Activated T-cell treated with anti-CD3 and anti-CD28 coated beads, Interleukin-2, amount 50 U/mL, for 24 hours (primary cell): ENCODE data around the gene KRTAP29-1.

ENCODE experiments used
- DNase-seq: peaks from one replicate; pipeline ENCODE4 v3.0.0-alpha.2; 2020
- H3K27ac Mint-ChIP-seq: 2 replicates; pipeline ENCODE4 v1.8.0; 2020; ENCODE audit warnings: mild to moderate bottlenecking, mixed read lengths
- H3K27me3 Mint-ChIP-seq: 2 replicates; pipeline ENCODE4 v1.8.0; 2020; ENCODE audit warnings: mixed read lengths
- H3K36me3 Mint-ChIP-seq: 2 replicates; pipeline ENCODE4 v1.8.0; 2020; ENCODE audit warnings: low read depth, mixed read lengths
- H3K4me1 Mint-ChIP-seq: 2 replicates; pipeline ENCODE4 v1.8.0; 2020; ENCODE audit warnings: low read depth, mixed read lengths
- H3K4me3 Mint-ChIP-seq: 2 replicates; pipeline ENCODE4 v1.8.0; 2020; ENCODE audit warnings: mild to moderate bottlenecking, moderate library complexity, mixed read lengths
- H3K9me3 Mint-ChIP-seq: 2 replicates; pipeline ENCODE4 v1.8.0; 2020; ENCODE audit warnings: mixed read lengths

Gene KRTAP29-1

DNA sequence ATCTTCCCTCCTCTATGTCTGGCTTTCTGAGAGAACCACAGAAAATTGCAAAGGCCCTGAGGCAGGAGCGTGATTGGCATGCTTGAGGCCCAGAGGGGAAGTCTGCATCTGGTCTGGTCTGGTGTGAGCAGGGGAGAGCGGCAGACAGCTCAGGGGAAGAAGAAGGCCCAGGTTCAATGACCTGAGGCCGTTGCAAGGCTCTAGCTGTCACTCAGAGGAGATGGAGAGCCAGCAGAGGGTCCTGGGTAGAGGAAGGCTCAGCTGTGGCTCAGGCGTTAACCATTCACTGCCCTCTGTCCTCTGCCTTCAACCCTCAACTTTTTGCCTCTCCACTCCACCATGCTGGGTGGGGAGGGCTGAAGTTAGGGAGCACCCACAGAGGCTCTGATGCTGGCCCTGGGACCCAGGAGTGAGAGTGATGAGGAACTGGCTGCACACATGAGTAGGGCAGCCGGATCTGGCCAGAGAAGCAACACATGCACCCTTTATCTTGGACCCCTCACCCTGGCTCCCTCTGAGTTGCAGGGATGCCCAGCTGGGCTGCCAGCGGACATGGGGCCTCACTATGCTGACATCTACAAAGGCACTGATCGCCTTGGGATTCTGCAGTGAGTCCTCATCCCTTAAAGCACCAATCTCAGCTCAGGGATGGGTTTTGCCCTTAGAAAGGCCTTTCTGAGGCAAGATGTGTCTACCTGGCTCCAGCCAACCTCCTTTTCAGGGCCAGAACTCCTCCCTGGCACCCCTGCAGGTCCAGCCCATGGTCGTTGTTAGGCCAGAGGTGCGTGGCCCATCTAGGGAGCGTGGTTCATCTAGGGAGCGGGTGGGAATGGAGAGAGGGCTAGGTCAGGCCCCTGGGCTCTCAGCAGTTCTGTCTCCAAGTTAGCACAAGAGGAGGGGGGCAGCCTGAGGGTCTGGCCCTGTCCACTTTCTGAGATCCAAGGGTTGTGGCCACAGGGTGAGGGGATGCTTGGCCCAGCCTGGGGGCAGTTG is 20.5 kb upstream of the KRTAP29-1 start:
- Mint-ChIP-seq H3K4me3 (no peak overlapping the region), H3K27ac (no peak overlapping the region), H3K4me1 (peaks cover 29% of the 10 kb centered on the region), H3K27me3 (no peaks in the 10 kb centered on the region), H3K36me3 (no peaks in the 10 kb centered on the region), H3K9me3 (peaks cover 15% of the 10 kb centered on the region)
- DNase-seq: no peak

DNA sequence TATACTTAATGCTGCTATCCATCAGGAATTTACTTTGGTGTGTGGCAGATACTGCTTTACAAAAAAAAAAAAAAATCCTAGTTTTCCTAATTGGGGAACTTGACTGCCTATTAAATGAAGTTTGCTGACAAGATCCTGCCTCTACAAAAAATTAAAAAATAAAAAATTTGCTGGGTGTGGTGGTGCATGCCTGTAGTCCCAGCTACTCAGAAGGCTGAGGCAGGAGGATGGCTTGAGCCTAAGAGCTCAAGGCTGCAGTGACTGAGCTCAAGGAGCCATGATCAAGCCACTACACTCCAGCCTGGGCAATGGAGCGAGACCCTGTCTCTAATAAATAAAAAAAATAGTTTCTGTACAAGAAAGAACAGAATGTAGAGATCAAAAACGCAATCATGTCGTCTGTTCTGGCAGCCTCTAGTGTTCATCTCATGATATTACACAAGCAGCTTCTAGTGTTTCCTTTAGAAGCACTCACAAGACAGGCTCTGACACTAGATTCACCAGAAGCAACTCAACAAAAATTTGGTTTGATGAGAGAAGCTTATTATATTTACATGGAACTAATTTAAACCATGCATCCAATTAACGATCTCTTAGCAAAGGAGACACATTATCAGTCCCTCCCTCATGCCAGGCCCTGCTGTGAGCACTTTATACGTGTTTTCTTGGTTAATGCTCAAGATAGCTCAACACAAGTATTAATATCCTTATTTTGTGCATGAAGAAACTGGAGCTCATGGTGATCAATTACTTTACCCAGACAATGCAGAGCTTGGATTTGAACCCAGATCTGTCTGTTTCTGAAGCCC is 19.6 kb upstream of the KRTAP29-1 start:
- H3K36me3 Mint-ChIP-seq: no peaks in the 10 kb centered on the region
- no peaks in the 10 kb centered on the region for H3K27me3 Mint-ChIP-seq
- H3K27ac Mint-ChIP-seq: no peak overlapping the region
- H3K4me3 Mint-ChIP-seq: no peak overlapping the region
- DNase-seq: no peak
- peaks cover 26% of the 10 kb centered on the region for H3K4me1 Mint-ChIP-seq
- peaks cover 15% of the 10 kb centered on the region for H3K9me3 Mint-ChIP-seq

DNA sequence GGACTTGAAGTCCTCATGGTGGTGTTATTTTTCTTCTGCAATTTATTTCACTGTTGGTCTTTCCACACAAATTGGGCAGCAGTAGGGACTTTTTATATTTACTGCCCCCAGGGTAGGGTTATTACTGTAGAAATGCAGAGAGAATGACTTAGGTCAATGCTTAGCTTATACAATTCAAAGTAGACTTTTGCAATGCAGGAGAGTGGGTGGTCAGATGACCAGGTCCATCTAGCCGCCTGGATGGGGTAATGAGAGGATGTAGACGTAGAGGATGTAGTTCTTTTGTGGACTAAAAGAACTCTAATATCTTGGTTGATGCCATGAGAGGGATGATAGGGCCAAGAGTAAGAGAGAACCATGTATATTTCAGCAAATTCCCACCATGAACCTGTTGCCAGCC is 15.6 kb upstream of the KRTAP29-1 start:
- no peak overlapping the region for H3K4me3 Mint-ChIP-seq
- H3K4me1 Mint-ChIP-seq: peaks cover 7% of the 10 kb centered on the region
- no peak overlapping the region for H3K27ac Mint-ChIP-seq
- H3K27me3 Mint-ChIP-seq: no peaks in the 10 kb centered on the region
- no peaks in the 10 kb centered on the region for H3K36me3 Mint-ChIP-seq
- DNase-seq: no peak
- H3K9me3 Mint-ChIP-seq: peaks cover 15% of the 10 kb centered on the region

DNA sequence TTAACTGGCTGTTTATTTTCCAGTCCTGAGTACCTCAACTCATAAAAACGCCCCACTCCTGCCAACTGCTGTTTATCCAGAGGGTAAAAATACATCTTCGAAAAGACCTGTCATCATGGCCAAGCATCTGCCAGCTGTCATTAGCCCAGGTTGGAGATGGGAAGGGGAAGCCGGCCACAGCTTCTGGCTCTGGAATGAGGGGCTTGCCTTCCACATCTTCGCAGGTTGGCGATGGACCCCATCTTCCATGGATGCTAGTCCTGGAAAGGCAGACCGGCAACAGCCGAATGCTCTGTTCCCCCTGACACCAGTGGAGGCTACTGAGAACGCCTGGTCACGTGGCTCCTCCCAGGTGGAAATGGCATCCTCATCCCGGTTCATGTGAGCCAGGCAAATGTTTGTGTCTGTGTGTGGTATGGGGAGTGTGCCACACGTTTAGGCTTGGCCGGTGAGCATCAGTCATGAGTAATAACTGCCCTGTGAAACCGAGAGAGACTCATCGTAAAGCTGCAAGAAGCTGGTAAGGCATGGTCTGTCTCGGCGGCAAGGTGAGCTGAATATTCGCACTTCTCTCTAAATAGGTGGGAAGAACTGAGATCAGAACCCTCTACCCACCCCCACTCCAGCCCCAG is 13.3 kb upstream of the KRTAP29-1 start:
- no peaks in the 10 kb centered on the region for H3K36me3 Mint-ChIP-seq

DNA sequence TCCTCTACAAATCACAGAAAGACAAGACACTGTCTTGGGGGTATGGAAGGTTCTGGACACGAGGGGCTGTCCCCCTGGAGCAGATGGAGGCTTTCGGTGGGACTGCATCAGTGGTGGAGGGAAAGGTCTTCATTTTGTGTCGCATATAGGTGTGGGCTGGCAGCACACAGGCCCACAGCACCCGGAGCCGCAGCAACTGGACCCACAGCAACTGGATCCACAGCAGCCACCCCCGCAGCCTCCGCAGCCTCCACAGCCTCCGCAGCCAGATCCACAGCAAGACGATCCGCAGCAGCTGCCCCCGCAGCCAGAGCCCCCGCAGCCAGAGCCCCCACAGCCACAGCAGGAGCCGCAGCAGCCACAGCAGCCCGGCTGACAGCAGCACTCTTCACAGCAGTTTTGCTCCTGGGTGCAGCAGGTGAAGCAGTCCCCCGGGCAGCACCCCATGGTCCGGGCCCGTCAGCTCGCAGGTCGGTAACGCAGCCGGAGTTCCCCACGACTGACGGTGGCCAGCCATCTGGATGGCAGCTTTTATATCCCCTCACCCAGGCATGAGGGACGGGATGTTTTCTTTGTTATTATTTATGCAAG is 12.6 kb upstream of the KRTAP29-1 start, which contains the start of gene KRTAP17-1:
Gene KRTAP17-1 (minus strand): TSS at position 507 of the 591 bp plus-strand sequence. CDS start 60 bp downstream, at position 447.
- DNase-seq: no peak
- Mint-ChIP-seq H3K27ac (no peak within 1 kb of the TSS), H3K4me3 (no peak within 1 kb of the TSS), H3K4me1 (peaks cover 13% of the 10 kb centered on the region), H3K36me3 (no peaks in the 10 kb centered on the region), H3K9me3 (peaks cover 13% of the 10 kb centered on the region), H3K27me3 (no peaks in the 10 kb centered on the region)

More for the DNA sequence above, 13.3 kb upstream of the KRTAP29-1 start:
- Mint-ChIP-seq H3K4me3 (no peak overlapping the region), H3K4me1 (peaks cover 7% of the 10 kb centered on the region), H3K27me3 (no peaks in the 10 kb centered on the region), H3K9me3 (peaks cover 15% of the 10 kb centered on the region), H3K27ac (no peak overlapping the region)
- DNase-seq: no peak

DNA sequence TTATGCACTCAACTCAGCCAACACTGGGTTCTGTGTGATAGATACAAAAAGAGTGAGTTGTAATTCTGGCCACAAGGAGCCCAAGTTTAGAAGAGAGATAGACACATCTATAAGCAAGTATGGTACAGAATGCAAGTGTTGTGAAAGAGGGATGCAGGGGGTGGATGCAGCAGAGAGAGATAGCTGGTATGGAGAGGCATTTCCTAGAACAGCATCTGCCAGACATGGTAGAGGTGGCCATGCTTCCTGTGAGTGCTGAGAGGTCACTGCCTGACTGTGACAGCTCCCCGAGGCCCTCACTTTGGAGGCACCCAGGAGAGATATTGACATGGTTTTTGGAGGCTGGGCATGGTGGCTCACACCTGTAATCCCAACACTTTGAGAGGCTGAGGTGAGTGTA is 8.5 kb upstream of the KRTAP29-1 start:
- Mint-ChIP-seq H3K27me3 (no peaks in the 10 kb centered on the region), H3K27ac (no peak overlapping the region), H3K9me3 (no peaks in the 10 kb centered on the region), H3K36me3 (no peaks in the 10 kb centered on the region), H3K4me3 (no peak overlapping the region), H3K4me1 (peaks cover 50% of the 10 kb centered on the region)
- no peak for DNase-seq

DNA sequence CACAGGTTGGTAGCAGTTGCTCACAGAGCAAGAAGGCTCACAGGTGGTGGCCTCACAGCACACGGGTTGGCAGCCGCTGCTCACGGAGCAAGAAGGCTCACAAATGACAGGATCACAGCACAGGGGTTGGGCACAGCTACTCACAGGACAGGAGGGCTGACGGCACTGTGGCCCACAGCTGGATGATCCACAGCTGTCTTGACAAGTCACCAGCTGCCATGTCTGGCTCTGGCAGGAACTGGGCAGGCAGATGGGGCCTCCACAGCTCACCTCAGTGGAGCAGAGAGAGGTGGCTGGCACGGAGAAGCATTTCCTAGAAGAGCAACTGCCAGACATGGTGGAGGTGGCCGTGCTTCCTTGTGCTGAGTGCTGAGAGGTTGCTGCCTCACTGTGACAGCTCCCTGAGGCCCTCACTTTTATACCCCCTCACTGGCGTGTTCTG is 6.3 kb upstream of the KRTAP29-1 start, which contains the start of gene KRTAP16-1:
Gene KRTAP16-1 (minus strand): TSS at position 392 of the 442 bp plus-strand sequence. CDS start 56 bp downstream, at position 336.
- no peak for DNase-seq
- Mint-ChIP-seq H3K36me3 (no peaks in the 10 kb centered on the region), H3K27me3 (no peaks in the 10 kb centered on the region), H3K9me3 (no peaks in the 10 kb centered on the region), H3K27ac (peak within 1 kb of the TSS; percentile 82), H3K4me1 (peaks cover 50% of the 10 kb centered on the region), H3K4me3 (peak within 1 kb of the TSS; percentile 38)

DNA sequence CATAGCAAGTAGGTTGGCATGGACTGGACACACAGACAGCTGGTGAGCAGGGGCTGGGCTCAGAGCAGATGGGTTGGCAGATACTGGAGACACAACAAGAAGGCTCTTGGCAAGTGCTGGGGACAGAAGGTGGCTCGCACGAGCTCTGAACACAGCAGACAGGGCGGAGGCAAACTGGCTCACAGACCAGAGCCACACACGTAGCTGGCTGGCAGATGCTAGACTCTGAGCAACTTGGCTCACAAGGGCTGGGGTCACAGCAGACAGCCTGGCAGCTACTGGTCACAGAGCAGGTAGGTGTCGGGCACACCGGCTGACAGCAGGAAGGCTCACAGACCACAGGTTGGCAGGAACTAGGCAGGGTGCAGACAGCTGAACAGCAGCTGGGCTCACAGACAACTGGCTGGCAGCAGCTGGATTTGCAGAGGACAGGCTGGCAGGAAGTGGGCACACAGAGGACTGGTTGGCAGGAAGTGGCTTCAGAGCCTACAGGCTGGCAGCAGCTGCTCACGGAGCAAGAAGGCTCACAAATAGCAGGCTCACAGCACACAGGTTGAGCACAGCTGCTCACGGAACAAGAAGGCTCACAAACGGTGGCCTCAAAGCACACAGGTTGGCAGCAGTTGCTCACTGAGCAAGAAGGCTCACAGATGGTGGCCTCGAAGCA is 5.7 kb upstream of the KRTAP29-1 start:
- H3K9me3 Mint-ChIP-seq: no peaks in the 10 kb centered on the region
- H3K4me3 Mint-ChIP-seq: peak overlapping the region; percentile 38
- no peaks in the 10 kb centered on the region for H3K27me3 Mint-ChIP-seq
- H3K4me1 Mint-ChIP-seq: peaks cover 50% of the 10 kb centered on the region
- no peaks in the 10 kb centered on the region for H3K36me3 Mint-ChIP-seq
- H3K27ac Mint-ChIP-seq: peak overlapping the region; percentile 82
- peak; percentile 69 for DNase-seq

DNA sequence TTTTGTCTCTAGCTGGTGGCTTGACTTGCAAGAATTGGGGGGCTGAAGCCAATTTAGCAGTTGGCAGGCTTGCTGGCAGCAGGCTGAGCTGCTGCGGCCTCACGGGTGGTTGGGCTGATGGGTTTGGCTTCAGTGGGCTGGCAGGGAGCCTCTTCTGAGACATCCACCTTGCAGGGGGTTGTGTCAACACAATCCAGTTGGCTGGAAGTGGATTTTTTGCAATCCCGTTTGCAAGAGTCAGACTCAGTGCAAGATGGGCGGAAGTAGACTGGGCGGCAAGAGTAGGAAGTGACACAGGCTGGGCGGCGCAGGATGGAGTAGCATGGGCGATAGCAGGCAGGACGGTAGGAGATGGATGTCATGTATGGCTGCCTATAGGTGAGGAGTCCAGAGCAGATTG is 5.0 kb upstream of the KRTAP29-1 start:
- Mint-ChIP-seq H3K27me3 (no peaks in the 10 kb centered on the region), H3K4me1 (peaks cover 50% of the 10 kb centered on the region), H3K9me3 (no peaks in the 10 kb centered on the region), H3K27ac (peak overlapping the region; percentile 82), H3K36me3 (no peaks in the 10 kb centered on the region), H3K4me3 (no peak overlapping the region)
- no peak for DNase-seq

DNA sequence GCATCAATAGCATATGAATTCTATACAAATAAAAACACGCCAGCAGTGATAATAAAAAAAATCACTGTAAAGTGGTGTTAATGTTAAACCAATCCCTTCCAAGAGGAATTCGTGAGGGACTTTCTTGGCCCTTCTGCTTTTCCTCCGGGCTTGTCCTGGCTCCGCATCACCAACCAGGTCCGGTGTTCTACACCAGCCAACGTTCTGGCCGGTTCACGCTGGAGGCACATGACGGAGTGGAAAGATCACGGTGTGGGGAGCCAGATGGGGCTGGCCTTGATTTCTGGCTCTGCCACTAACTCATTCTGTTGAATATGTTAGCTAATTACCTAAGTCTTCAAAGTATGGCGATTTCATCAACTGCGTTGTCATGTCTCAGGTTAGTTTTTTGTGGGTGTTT is 1.4 kb upstream of the KRTAP29-1 start:
- H3K27ac Mint-ChIP-seq: no peak overlapping the region
- no peak overlapping the region for H3K4me3 Mint-ChIP-seq
- H3K27me3 Mint-ChIP-seq: no peaks in the 10 kb centered on the region
- peaks cover 36% of the 10 kb centered on the region for H3K4me1 Mint-ChIP-seq
- no peak for DNase-seq
- no peaks in the 10 kb centered on the region for H3K36me3 Mint-ChIP-seq
- peaks cover 13% of the 10 kb centered on the region for H3K9me3 Mint-ChIP-seq

DNA sequence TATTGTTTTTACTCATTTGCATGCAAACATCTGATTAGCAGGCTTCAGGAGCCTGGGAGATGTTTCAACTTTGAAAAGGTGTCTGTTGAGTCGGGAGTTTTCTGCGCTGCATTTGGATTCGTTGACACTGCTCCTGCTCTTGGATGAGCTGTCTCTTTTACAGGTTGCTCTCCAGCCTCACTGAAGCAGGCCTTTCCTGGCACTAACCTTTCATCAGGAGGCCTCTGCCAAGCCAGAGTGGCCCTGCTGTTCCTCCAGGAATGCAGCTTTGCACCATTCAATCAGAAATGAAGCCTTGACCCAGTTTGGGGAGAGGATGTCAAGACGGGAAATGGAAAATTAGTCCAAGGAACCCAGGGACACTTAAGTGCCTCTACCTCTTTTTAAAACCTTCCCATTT is 330 bp upstream of the KRTAP29-1 start:
- H3K4me1 Mint-ChIP-seq: peaks cover 25% of the 10 kb centered on the region
- H3K27ac Mint-ChIP-seq: no peak overlapping the region
- H3K36me3 Mint-ChIP-seq: no peaks in the 10 kb centered on the region
- H3K9me3 Mint-ChIP-seq: peaks cover 13% of the 10 kb centered on the region
- no peak for DNase-seq
- no peaks in the 10 kb centered on the region for H3K27me3 Mint-ChIP-seq
- no peak overlapping the region for H3K4me3 Mint-ChIP-seq

DNA sequence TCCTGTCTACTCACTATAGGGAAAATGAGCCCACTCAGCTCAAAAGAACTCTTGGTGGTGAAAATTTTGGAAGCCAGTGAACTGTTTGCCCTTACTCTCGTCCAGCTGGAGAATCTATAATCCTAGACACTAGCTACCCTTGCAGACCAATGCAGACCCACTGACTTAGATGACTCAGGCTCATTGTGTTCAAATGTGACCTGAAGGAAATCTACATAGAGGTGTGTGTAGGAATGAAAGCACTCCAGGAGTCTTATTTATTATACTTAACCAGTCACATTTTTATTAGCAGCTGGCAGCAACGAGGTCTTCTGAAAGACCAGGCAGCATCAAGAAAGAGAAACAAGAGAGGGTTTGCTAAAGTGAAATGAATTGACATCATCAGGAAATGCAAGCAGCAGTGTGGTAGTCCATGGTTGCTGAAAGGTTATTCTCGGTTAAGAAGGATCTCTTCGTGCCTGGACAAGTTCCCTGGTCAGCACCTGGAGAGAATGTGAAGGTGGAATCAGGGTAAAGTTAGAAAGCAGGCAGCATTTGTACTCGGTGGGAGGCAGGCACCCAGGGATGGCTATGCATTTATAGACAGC is 1.4 kb downstream of the KRTAP29-1 start:
- Mint-ChIP-seq H3K27me3 (no peaks in the 10 kb centered on the region), H3K4me1 (peaks cover 9% of the 10 kb centered on the region), H3K27ac (no peak overlapping the region), H3K4me3 (no peak overlapping the region), H3K36me3 (no peaks in the 10 kb centered on the region), H3K9me3 (peaks cover 13% of the 10 kb centered on the region)
- no peak for DNase-seq

DNA sequence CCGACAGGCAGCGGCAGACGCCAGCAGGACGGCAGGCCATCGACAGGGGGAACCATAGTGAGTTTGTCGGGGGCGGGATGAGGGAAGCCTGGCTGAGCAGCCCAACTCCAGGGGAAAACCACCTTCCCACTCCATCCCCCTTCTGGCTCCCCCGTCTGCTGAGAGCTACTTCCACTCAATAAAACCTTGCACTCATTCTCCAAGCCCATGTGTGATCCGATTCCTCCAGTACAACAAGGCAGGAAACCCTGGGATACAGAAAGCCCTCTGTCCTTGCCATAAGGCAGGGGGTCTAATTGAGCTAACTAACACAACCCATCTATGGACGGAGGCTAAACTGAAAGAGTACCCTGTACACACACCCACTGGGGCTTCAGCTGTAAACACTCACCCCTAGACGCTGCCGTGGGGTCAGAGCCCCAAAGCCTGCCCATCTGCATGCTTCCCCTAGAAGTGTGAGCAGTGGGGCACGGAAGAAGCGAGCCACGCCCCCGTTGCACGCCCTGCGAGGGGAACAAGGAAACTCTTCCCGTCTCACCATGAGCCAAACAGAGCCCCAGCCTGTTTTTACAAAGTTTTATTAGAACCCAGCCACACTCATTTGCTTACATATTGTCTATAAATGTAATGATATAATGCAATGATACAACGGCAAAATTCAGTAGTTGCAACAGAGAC is 4.1 kb downstream of the KRTAP29-1 start:
- Mint-ChIP-seq H3K9me3 (peaks cover 13% of the 10 kb centered on the region), H3K4me1 (peaks cover 9% of the 10 kb centered on the region), H3K27ac (no peak overlapping the region), H3K36me3 (no peaks in the 10 kb centered on the region), H3K4me3 (no peak overlapping the region), H3K27me3 (no peaks in the 10 kb centered on the region)
- no peak for DNase-seq
